DND-41 (cell line): ENCODE data around the gene HMCN1.

Experiments used
- CTCF ChIP-seq: IDR thresholded peaks from 2 replicates; pipeline ENCODE4 v1.5.1; 2012; ENCODE audit warnings: borderline replicate concordance, low read length, moderate library complexity, mild to moderate bottlenecking; ENCODE audit not compliant: poor library complexity, severe bottlenecking; ENCODE audit errors: extremely low read depth
- EZH2 ChIP-seq: IDR thresholded peaks from 3 replicates; pipeline ENCODE4 v1.6.1; 2012; ENCODE audit warnings: borderline replicate concordance, low read depth, mild to moderate bottlenecking, moderate library complexity, low read length, inconsistent platforms; ENCODE audit not compliant: severe bottlenecking

- TF ChIP-seq CTCF, result no peak
- no peak for TF ChIP-seq EZH2
Measured at GRCh38 chr1:185774394-185774793, 40.2 kb downstream of the HMCN1 start.
